CD4-positive, alpha-beta T cell treated with Interleukin-4 for 1 hour (primary cell): ENCODE results near the gene RHOA.
A peak's percentile ranks its signal among the peaks of the same experiment; 100 is the strongest.

Experiments used
- DNase-seq, 2 donors: peaks; one replicate each; pipeline ENCODE4 v3.0.0-alpha.2; 2020 to 2022

Gene RHOA

DNA sequence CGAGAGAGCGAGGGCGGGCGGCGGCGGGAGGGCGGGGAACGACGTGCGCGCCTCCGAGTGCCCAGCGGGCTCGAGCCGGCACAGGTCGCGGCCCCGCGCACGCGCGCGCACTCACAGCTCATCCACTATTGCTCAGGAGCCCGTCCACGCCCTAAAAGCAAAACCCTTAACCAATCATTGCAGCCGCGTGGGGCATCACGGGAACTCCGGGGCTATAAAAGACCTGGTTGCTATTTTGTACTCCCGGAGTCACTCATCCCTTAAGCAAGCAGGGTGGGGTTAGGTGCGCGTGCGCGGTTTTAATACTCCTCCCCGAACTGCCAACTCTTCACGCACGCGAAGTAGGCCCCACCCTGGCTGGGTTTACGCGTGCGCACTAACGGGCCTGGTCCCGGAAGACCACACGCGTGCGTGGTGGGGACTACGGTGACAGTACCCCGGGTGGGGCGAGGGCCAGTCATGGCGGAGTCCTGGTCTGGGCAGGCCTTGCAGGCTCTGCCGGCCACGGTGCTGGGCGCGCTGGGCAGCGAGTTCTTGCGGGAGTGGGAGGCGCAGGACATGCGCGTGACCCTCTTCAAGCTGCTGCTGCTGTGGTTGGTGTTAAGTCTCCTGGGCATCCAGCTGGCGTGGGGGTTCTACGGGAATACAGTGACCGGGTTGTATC lies at the start of gene RHOA, which contains the start of gene TCTA:
Gene RHOA (minus strand): TSS at position 9 of the 664 bp plus-strand sequence. CDS start 36,387 bp downstream, outside the sequence.
Gene TCTA (plus strand): TSS at position 456 of the 664 bp plus-strand sequence. CDS start 4 bp downstream, at position 460.
- peak; percentile 100 for DNase-seq

DNA sequence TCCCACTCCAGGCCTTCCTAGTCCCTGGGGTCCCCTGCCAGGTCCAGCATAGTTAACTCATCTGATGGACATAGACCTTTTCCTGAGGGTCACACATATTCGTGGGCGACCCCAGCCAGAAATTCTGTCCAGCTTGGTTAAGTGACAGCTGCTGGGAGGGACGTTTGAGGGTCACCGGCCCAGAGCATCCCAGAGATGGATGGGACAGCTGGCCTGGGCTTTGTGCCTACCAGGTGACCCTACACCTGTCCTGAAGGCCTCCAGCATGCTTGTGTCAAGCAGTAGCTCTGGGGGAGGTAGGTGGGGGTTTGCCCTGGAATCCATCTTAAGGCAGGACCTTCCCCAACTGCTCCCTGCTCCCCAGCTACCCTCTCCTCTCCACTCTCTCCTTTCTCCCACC lies 49.2 kb upstream of the RHOA start:
- no peak for DNase-seq

DNA sequence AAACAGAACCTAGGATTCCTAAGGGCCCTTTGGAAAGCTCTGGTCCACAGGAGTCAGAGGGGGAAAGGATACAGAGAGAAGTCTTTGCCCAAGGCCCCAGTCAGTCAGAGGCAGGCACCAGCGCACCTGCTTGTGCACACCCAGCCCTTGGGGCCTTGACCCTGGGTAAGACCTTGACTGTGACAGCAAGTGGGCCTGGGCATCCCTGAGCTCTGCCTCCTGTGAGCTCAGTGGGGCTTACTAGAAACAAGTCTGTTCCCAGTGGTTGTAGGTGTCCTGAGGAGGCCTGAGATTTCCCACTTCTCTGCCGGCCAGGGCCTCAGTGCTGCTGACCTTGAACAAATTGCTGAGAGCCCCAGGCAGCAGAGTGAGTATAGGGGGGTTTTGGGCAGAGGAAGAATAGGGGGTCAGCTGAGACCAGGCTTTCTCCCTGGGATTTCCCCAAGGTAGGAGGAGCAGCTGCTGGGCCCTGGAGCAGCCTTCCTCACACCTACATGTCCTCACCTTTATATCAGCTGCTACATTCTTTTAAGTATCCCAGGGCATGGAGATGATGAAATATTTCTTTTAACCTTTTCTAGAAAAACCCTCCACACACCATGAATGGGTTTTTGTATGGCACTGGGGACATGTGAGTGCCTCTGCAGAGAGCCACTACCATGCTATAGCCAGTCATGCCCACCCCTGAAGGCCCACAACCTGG lies 48.6 kb upstream of the RHOA start:
- no peak for DNase-seq

DNA sequence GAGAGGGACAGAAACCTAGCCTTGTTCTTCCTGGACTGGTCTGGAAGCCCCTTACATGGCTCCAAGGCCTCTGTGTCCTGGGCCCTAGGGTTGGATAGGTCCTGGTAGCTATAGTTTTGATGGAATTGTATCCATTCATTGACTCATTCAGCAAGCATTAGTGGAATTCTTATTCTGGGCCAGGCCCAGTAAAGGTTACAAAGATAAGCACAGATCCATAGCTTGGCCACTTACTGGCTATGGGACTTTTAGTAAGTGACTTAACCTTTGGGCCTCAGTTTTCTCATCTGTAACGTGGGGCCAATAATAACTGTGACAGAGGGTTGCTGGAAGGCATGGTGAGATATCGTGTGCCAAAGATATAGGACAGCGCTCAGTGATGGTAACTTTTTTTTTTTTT lies 44.7 kb upstream of the RHOA start:
- no peak for DNase-seq

DNA sequence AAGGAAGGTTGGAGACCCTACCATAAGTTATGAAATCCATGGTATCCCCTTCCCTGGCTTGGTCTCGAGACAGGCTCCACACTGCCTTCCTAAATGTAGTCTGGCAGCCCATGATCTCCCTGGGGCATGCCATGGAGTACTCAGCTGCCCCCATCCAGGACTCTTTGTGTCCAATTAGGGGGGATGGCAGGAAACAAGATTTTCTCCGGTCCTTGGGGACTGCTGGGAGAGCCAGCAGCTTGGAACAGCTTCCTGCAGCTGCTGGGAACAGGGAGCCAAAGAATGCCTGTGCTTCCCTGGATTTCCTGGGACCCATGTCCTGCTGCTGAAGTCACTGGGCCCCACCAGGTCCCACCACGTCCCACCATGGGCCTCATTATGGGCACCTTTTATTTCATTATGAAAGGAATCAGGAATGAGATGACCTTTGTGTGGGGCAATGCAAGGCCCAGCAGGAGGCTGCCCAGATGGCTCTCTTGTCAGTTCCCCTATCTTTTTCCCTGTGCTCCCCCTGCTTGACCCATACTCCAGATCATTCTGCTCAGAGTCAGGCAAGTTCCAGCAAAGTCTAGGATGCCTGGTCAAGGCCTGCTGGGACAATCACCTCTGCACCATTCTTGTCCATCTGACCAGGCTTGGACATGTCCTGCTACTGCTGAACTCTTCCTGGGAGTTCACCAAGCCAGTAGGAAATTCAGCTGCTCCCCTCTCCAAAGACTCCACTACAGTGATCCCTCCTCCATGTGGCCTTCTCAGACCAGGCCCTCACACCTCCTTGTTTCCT lies 43.3 kb upstream of the RHOA start:
- DNase-seq = no peak

DNA sequence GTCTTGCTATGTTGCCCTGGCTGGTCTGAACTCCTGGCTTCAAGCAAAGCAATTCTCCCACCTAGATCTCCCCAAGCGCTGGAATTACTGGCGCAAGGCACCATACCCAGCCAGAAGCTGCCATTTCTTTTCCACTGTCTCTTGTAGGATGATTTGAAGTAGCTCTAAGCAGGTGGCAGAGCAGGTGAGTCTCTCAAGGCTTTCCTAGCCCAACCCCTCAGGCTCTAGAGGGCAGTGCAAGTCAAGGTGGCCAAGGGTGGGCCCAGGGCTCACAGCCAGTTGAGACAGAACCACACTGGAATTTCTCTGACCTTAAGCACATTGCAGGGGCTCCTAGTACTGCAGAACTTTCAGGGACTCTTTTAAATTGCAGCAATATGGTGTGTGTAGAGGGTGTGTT lies 42.7 kb upstream of the RHOA start:
- no peak for DNase-seq

DNA sequence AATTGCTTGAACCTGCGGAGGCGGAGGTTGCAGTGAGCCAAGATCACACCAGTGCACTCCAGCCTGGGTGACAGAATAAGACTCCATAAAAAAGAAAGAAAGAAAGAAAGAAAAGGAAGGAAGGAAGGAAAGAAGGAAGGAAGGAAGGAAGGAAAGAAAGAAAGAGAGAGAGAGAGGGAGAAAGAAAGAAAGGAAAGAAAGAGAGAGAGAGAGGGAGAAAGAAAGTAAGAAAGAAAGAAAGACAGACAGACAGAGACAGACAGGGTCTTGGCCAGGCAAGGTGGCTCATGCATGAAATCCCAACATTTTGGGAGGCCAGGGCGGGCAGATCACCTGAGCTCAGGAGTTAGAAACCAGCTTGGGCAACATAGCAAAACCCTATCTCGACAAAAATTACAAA lies 41.8 kb upstream of the RHOA start:
- DNase-seq = no peak

DNA sequence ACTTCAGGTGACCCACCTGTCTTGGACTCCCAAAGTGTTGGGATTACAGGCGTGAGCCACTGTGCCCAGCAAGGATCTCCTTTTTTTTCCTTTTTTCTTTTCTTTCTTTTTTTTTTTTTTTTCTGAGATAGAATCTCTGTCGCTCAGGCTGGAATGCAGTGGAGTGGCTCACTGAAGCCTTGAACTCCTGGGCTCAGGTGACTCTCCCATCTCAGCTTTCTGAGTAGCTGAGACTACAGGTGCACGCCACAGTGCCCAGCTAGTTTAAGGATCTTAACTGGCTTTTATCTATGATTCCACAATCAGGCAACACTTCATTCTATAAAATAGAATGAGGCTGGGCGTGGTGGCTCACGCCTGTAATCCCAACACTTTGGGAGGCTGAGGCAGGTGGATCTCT lies 33.6 kb upstream of the RHOA start:
- no peak for DNase-seq

DNA sequence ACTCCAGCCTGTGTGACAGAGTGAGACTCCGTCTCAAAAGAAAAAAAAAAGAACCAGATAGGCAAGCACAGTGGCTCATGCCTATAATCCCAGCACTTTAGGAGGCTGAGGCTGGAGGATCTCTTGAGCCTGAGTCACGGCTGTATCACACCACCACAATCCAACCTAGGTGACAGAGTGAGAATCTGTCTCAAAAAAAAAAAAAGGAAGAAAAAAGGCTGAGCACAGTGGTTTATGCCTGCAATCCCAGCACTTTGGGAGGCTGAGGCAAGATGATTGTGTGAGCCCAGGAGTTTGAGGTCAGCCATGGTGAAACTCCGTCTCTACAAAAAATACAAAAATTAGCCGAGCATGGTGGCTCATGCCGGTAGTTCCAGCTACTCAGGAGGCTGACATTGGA lies 23.0 kb upstream of the RHOA start:
- DNase-seq = no peak

DNA sequence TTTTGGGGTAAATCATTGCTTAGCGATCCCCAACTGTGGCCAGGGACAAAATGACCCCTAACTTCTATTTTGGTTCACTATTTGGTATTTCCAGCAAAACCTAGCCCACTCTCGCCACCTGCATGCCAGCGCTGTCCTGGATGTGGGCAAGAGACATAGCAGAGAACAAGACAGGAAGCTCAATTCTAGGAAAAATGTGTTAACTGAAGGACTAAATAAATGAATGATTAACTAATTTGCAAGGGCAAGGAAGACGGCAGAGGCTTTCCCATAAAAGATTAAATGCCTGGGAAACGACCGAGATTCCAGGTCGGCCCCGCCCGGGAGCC lies 16.9 kb upstream of the RHOA start:
- no peak for DNase-seq

DNA sequence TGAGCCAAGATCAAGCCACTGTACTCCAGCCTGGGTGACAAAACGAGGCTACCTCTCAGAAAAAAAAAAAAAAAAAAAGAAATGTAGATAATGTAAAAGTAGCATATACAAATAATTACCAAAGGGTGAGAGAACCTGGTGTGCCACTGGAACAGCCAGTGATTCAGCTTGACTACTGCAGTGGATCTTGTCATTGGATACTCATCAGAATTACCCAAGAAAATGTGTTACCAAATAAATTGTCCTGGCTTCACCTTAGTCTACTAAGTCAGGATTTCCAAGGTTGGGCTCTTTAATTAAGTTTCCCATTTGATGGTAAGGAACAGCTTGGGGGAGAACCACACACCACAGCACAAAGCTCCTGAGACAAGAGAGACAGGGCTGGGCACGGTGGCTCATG lies 15.8 kb upstream of the RHOA start:
- no peak for DNase-seq

DNA sequence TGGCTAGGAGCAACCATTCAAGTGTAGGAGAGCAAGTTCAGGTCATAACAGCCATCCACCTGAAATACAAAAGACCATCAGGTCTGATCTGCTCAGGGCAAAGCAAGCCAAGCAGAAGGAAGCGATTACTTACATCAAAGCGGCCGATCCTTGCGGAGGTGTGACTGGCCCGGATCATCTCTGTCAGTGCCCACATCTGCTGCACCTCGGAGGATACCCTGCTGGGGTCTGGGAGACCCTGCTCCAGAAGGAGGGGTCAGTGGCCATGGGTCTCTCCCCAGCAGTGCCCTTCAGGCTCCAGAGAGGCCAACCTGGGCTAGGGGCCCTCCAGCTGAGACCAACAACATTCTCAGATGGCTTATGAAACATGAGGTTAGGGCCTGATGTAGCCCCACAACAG lies 13.0 kb upstream of the RHOA start:
- no peak for DNase-seq

DNA sequence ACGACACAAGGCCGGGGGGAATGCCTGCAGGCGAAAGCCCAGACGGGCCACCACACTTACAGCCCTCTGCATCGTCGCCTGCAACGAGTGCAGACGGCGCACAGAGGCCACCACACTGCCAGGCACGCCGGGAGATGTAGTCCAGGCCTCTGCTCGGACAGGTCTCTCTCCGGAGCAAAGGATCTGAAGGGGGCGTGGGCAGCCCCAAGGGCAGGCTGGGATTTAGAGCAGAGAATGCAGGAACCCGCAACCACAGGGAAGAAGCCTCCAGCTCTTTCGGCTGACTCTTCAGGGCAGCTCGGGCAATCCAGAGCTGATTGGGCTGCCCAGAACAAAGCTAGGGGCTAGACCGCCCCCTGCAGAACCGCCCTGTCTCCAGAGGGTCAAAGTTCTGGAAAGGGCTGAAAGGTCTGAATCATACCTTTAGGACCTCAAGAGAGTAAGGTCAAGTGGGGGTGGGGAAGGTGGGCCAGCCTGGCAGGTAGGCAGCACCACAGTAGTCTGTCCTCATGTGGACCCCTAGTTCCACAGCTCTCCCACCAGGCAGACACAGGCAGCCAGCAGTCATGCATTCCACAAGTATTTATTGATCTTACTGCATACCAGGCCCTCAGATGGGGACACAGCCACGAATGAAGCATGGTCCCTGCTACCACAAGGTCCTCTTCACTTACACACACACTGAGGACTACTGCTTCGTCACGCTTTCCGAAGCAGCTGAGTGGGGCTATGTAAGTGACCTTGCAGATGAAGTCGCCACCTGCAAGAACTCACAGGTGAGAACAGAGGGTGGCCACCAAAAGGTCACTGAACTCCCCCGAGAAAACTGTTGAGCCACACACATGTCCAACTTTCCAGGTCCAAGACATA lies 10.8 kb upstream of the RHOA start, which contains the start of gene AMT:
Gene AMT (minus strand): TSS at position 95 of the 870 bp plus-strand sequence. CDS start 23 bp downstream, at position 72.
- DNase-seq = no peak

DNA sequence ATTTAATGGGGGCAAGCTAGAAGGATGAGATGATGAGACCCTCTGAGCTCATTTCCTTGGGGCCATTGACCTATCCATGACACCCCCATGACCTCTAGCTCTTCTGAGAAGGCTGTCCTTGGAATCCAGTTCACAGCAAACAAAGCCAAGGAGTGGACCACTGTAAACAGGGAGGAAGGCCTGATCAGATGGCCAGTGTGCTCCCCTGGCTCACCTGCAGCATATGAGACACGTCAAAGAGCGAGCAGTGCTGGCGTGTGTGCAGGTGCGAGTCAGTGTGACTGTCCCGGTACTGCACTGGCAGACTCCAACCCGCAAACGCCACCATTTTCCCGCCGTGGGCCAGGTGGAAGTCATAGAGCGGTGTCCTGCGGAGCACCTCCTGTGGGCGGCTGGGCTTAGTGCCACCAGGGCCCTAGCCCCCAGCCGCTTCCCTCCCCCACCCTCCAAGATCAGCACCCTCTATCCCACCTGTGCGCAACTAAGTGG lies 10.2 kb upstream of the RHOA start:
- no peak for DNase-seq

DNA sequence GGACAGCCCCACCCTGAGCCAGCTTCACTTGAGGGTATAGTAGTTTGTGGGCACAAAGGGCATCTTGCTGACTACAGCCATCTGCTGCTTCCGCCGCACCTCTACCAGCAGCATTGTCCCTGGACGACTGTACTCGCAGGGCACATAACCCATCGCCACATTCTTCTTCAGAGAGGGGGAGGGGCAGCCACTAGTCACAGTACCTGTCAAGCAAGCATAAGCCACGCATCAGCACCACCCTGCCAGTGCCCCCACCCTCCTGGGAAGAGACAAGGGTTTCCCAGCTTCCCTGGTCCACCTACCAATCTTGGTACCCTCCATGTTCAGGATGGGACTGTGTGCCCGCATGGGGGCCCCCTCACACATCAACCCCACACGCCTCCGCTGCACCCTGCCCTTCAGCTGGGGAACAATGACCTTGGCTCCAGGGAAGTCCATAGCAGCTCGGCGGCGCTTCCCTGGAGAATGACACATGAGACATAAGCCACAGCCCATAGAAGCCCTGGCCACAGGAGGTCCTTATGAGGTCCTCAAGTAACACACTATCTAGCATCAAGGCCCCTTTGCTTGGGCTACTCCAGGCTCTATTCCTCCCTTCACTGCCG lies 5.8 kb upstream of the RHOA start:
- no peak for DNase-seq

DNA sequence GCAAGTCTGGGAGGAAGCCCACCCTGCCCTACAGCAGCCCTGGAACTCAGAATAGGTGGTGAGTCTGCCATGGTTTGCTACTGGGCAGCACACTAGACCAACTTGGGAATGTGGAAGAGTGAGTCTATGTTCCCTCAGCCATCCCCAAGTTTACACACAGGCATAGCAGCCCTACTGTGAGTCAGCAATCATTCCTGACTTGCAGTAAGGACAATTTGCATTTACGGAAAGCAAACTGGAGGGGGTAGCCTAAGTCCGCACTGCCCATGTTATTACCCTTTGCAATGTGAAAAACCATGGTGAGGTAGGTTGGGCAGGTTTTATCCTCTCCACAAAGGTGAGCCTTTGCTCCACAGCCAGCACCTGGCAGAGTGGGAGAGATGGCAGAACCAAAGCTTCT lies 5.1 kb upstream of the RHOA start:
- no peak for DNase-seq

DNA sequence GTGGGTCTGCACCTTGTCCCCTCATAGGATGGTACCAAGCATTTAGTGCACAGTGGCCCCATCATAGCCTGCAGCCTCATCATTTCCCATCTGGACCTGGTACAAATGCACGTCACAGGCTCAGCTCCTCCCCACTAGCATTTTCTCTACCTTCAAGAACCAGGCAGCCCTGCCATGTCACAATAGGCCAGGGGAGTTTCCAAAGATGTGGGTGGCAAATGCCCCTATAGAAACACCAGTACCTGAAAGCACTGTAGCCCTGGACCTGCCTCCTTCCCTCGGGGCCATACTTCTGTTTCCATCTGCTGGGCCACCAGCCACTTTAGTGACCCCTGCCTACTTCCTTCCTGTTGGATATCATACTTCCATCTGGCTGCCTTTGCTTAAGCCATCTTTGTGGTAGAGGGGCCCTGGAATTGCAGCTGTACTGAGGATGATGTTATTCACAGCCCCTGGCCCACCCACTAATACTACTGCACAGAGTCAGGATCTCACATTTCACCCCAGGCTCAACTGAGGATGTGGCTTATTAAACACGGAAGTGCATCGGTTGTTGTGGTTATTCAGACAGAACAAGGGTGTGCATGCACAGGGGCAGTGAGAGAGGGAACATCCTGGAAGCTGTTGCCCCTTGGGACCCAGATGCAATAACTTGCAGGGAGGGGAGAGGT lies 4.3 kb upstream of the RHOA start:
- DNase-seq = peak; percentile 83 to 85

DNA sequence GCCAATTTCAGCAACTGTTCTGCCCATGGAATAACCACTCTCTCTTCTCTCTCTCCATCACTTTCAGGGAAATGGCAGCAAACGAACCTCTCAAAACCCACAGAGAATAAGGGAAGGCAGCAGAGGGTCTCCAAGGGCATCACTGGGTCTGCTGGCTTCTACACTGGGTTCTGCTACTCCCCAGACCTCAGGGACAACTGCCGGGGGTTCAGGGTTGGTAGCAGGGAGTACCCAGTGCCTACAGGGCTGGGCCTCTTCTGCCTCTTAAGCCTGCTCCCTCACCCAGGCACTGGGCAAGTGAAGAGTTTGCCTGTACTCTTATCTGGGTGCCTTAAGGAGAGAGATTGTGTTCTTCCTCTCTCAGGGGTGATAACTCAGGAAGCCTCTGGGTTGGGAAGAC lies 3.0 kb upstream of the RHOA start:
- DNase-seq = no peak

DNA sequence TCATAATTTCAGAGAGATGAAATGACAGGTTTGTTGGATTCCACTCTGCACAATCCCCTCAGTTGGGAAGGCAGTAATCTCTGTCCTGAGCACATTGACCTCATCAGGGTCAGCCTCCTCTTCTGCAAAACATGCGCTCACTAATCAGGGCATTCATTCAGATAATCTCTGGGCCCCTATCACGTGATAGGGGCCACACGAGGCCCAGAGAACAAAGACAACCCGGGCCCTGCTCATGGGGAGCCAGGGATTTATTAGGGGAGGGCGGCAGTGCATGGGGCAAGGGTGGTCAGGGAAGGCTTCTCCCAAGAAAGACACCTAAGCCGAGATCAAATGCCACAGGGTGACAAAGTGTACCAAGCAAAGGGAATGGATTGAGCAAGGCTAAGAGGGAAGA lies 1.6 kb upstream of the RHOA start:
- no peak for DNase-seq

DNA sequence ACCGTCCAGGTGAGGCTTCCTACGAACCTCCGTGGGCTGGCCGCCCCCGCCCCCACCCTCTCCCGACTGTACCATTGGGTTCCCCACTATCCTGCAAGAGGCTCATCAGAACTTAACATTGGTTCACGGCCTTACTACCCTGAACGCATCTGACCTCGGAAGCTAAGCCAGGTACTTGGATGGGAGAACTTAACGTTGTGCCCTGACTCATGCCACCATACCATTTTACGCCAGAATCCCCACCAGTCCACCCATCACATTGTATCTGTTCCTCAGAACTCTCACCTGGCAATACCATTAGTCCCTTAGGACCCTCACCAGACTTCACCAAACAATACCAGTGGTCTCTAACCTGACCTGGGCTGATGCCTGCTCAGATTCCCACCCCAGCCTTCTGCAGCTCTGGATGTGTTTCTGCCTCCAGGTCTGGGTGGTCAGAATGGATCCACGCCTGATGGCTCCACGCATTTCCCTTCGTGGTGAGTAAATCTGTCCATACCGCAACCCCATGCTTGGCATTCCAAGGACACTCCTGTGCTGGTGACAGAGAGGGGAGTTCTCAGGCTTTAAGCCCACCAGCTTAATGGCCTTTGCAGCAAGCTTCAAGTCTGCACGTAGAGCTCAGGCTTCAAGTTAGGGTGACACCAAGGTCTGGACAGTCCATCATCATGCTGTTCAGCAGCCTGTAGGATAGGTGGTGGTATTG lies 1.0 kb upstream of the RHOA start:
- DNase-seq = no peak

DNA sequence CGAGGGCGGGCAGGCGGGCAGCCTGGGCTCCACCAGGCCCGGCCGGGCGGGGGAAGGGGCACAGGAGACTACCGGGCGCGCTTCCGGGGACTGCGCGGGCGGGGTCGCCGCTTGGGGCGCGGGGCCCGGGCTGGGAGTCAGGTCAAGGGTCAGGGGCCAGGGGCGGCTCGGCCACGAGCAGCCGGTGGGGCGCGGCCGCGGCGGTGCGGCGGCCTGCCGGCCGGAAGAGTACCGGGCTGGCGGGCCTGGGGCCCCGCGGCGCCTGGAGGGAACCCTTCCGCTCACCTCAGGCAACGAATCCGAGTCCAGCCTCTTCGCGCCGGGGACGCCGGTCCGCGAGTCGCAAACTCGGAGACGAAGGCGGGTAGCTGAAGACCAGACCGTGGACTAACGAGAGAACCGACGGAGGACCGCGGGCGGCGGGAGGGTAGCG lies 225 bp downstream of the RHOA start:
- peak in 1 of 2 donors; percentile 61 for DNase-seq
